A549 (cell line): ENCODE measurements around the gene RELT.

Experiments
- CHD2 ChIP-seq: fragments of 150-350 bp; IDR thresholded peaks from 2 replicates; pipeline ENCODE4 v1.6.1; 2014; ENCODE audit warnings: low read length; ENCODE audit not compliant: partially characterized antibody
- POLR2A ChIP-seq: IDR thresholded peaks from 2 replicates; pipeline ENCODE4 v1.6.1; 2012; ENCODE audit warnings: mild to moderate bottlenecking, low read length
- RAD21 ChIP-seq, 2 experiments: fragments of >200 bp in 1 of 2; sonication (Bioruptor Twin) in 1 of 2; formaldehyde crosslinking in 1 of 2; IDR thresholded peaks in 1 of 2; conservative IDR thresholded peaks in 1 of 2; 2 replicates in 1 of 2; 3 replicates in 1 of 2; pipeline ENCODE4 v1.6.1; 2012 to 2018; ENCODE audit warnings: inconsistent platforms in 1 of 2
- RNF2 ChIP-seq: fragments of 200-600 bp; sonication (generic); IDR thresholded peaks from 2 replicates; pipeline ENCODE4 v1.6.1; 2016; ENCODE audit warnings: low read depth, mild to moderate bottlenecking, antibody characterized with exemption, moderate library complexity, borderline replicate concordance
- TF ChIP-seq, protein P1 (sequence below): fragments of >200 bp; sonication (Bioruptor Twin); formaldehyde crosslinking; IDR thresholded peaks from 3 replicates; pipeline ENCODE4 v1.5.1; 2016
- TF ChIP-seq, protein P2 (sequence below): fragments of 450-650 bp; IDR thresholded peaks from 2 replicates; pipeline ENCODE4 v1.6.1; 2014; ENCODE audit warnings: antibody characterized with exemption

- TF ChIP-seq POLR2A, result no peak
- TF ChIP-seq, protein P1, sequence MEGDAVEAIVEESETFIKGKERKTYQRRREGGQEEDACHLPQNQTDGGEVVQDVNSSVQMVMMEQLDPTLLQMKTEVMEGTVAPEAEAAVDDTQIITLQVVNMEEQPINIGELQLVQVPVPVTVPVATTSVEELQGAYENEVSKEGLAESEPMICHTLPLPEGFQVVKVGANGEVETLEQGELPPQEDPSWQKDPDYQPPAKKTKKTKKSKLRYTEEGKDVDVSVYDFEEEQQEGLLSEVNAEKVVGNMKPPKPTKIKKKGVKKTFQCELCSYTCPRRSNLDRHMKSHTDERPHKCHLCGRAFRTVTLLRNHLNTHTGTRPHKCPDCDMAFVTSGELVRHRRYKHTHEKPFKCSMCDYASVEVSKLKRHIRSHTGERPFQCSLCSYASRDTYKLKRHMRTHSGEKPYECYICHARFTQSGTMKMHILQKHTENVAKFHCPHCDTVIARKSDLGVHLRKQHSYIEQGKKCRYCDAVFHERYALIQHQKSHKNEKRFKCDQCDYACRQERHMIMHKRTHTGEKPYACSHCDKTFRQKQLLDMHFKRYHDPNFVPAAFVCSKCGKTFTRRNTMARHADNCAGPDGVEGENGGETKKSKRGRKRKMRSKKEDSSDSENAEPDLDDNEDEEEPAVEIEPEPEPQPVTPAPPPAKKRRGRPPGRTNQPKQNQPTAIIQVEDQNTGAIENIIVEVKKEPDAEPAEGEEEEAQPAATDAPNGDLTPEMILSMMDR, result no peak
- TF ChIP-seq RNF2, result no peak
- no peak for TF ChIP-seq RAD21 (conservative IDR thresholded peaks at IDR 0.05 in 1 of 2, IDR thresholded peaks at IDR 0.05 in 1 of 2)
- TF ChIP-seq CHD2, result no peak
- TF ChIP-seq, protein P2, sequence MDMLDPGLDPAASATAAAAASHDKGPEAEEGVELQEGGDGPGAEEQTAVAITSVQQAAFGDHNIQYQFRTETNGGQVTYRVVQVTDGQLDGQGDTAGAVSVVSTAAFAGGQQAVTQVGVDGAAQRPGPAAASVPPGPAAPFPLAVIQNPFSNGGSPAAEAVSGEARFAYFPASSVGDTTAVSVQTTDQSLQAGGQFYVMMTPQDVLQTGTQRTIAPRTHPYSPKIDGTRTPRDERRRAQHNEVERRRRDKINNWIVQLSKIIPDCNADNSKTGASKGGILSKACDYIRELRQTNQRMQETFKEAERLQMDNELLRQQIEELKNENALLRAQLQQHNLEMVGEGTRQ, result no peak
These were observed 13.1 kb upstream of the RELT start for GRCh38 chr11:73363147-73363546.
